Measurements from ENCODE around the gene CCDC195.

The CCDC195 gene

DNA sequence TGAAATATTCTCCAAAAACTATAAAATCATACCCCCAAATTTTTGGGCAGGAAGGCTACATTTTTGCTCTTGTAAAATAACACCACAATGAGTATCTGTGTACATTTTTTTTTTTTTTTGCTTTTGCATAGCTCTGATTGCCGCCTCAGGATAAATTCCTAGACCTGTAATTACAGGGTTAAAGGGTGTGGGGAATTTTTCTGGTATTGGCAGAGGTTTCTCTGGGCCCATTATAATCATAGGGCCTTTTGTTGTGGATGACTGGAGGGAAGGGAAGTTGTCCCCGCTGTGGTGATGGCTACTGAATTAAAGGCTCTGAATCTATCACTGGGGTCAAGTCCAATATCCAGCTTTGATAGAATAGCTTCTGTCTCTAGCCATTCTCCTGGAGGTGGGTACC, 26.6 kb downstream of the CCDC195 start:
- DNase-seq (no peak), ATAC-seq (ENCODE audit: insufficient read depth, low read depth) (no peak)
- Histone ChIP-seq H3K9ac (ENCODE audit: low read depth, low read length) (no peak overlapping the region), H3K27me3 (ENCODE audit: insufficient read depth, low read length, poor library complexity) (no peaks in the 10 kb centered on the region), H3K9me3 (ENCODE audit: insufficient read depth, low read length, severe bottlenecking) (no peaks in the 10 kb centered on the region), H3K36me3 (ENCODE audit: insufficient read depth, low read length) (no peaks in the 10 kb centered on the region), H4K20me1 (ENCODE audit: insufficient read depth, low read length) (no peaks in the 10 kb centered on the region), H3K4me3 (ENCODE audit: low read depth in 1 of 2, low read length in 2 of 2) (no peak overlapping the region), H3K27ac (ENCODE audit: low read length) (no peak overlapping the region), H2AFZ (ENCODE audit: low read depth, low read length) (no peak overlapping the region), H3K4me1 (ENCODE audit: insufficient read depth, low read length) (no peaks in the 10 kb centered on the region), H3K4me2 (ENCODE audit: insufficient read depth, low read length) (no peak overlapping the region), H3K79me2 (ENCODE audit: insufficient read depth, low read length) (no peaks in the 10 kb centered on the region)
- no peak for TF ChIP-seq EZH2 (IDR thresholded peaks at IDR 0.05; ENCODE audit: borderline replicate concordance, low read depth, low read length, severe bottlenecking)
- TF ChIP-seq, protein P1, sequence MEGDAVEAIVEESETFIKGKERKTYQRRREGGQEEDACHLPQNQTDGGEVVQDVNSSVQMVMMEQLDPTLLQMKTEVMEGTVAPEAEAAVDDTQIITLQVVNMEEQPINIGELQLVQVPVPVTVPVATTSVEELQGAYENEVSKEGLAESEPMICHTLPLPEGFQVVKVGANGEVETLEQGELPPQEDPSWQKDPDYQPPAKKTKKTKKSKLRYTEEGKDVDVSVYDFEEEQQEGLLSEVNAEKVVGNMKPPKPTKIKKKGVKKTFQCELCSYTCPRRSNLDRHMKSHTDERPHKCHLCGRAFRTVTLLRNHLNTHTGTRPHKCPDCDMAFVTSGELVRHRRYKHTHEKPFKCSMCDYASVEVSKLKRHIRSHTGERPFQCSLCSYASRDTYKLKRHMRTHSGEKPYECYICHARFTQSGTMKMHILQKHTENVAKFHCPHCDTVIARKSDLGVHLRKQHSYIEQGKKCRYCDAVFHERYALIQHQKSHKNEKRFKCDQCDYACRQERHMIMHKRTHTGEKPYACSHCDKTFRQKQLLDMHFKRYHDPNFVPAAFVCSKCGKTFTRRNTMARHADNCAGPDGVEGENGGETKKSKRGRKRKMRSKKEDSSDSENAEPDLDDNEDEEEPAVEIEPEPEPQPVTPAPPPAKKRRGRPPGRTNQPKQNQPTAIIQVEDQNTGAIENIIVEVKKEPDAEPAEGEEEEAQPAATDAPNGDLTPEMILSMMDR (IDR thresholded peaks at IDR 0.05; ENCODE audit: borderline replicate concordance, extremely low read depth, low read length, poor library complexity, severe bottlenecking) = no peak

DNA sequence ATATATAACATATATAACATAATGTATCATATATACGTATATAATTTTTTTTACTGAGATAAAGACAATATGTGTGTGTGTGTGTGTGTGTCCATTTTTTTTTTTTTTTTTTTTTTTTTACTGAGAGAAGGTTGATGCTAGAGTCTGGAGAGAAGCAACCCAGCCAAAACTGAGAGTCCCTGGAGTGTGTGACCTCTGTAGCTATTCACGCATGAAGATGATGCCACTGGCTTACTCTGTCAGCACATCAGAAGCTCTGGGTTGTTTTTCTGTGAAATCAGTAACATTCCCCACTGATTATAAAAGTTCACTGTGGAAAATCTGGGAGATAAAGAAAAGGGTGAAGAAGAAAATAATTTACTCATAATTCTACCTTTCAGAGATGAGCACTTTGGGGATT, 27.2 kb downstream of the CCDC195 start:
- H3K4me3 ChIP-seq (ENCODE audit: low read depth in 1 of 2, low read length in 2 of 2) = no peak overlapping the region
- no peak overlapping the region for H3K9ac ChIP-seq (ENCODE audit: low read depth, low read length)
- H3K36me3 ChIP-seq (ENCODE audit: insufficient read depth, low read length) = no peaks in the 10 kb centered on the region
- no peak overlapping the region for H3K27ac ChIP-seq (ENCODE audit: low read length)
- H3K4me1 ChIP-seq (ENCODE audit: insufficient read depth, low read length) = no peaks in the 10 kb centered on the region
- no peak overlapping the region for H3K4me2 ChIP-seq (ENCODE audit: insufficient read depth, low read length)
- no peak overlapping the region for H2AFZ ChIP-seq (ENCODE audit: low read depth, low read length)
- H3K79me2 ChIP-seq (ENCODE audit: insufficient read depth, low read length) = no peaks in the 10 kb centered on the region
- no peaks in the 10 kb centered on the region for H3K27me3 ChIP-seq (ENCODE audit: insufficient read depth, low read length, poor library complexity)
- TF ChIP-seq EZH2 (IDR thresholded peaks at IDR 0.05; ENCODE audit: borderline replicate concordance, low read depth, low read length, severe bottlenecking) = no peak
- TF ChIP-seq, protein P1 (IDR thresholded peaks at IDR 0.05; ENCODE audit: borderline replicate concordance, extremely low read depth, low read length, poor library complexity, severe bottlenecking) = no peak
- H4K20me1 ChIP-seq (ENCODE audit: insufficient read depth, low read length) = no peaks in the 10 kb centered on the region
- ATAC-seq (ENCODE audit: insufficient read depth, low read depth) = no peak
- DNase-seq = no peak
- no peaks in the 10 kb centered on the region for H3K9me3 ChIP-seq (ENCODE audit: insufficient read depth, low read length, severe bottlenecking)

DNA sequence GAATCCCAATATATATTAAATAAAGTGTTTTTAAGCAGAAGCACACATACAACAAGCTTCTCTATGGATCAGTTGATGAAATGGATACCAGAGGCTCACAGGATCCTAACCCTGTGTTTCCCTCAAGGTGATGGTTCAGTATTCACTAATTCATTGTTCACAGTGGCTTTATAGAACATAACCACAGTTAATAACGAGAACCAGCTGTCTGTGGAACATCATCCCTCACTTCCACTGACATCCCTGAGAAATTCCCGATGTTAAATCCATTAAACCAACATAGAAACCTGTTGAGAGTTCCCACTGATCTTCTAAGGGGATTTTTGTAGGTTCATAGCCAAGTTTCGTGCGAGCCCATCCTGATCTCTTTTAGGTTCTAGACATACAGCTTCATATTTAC, 29.0 kb downstream of the CCDC195 start:
- DNase-seq = no peak
- TF ChIP-seq, protein P1 (IDR thresholded peaks at IDR 0.05; ENCODE audit: borderline replicate concordance, extremely low read depth, low read length, poor library complexity, severe bottlenecking) = no peak
- no peak for TF ChIP-seq EZH2 (IDR thresholded peaks at IDR 0.05; ENCODE audit: borderline replicate concordance, low read depth, low read length, severe bottlenecking)
- H4K20me1 ChIP-seq (ENCODE audit: insufficient read depth, low read length) = no peaks in the 10 kb centered on the region

DNA sequence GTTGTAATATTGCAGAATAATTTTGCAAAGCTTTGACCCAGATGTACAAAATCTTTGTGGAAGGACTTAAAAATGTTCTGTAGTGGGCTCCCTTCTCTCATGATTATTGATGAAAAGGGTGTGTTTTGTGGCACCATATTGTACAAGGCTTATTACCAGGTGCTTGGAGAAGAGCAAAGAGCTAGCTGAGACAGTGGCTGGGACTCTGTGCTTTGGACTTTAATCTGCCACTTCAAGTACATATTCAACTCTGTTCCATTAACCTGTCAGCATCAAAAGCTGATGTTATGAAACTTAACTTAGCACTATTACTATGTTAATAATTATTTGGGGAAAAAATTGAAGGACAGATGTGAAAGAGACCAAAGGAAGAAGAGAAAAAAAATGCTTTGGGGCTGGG, 31.0 kb downstream of the CCDC195 start:
- Histone ChIP-seq H3K79me2 (ENCODE audit: insufficient read depth, low read length) (no peaks in the 10 kb centered on the region), H3K36me3 (ENCODE audit: insufficient read depth, low read length) (no peaks in the 10 kb centered on the region), H3K9ac (ENCODE audit: low read depth, low read length) (no peak overlapping the region), H3K4me2 (ENCODE audit: insufficient read depth, low read length) (no peak overlapping the region), H3K4me1 (ENCODE audit: insufficient read depth, low read length) (no peaks in the 10 kb centered on the region), H3K4me3 (ENCODE audit: low read depth in 1 of 2, low read length in 2 of 2) (no peak overlapping the region), H3K27ac (ENCODE audit: low read length) (no peak overlapping the region), H3K27me3 (ENCODE audit: insufficient read depth, low read length, poor library complexity) (no peaks in the 10 kb centered on the region), H4K20me1 (ENCODE audit: insufficient read depth, low read length) (no peaks in the 10 kb centered on the region), H2AFZ (ENCODE audit: low read depth, low read length) (no peak overlapping the region), H3K9me3 (ENCODE audit: insufficient read depth, low read length, severe bottlenecking) (no peaks in the 10 kb centered on the region)
- ATAC-seq (ENCODE audit: insufficient read depth, low read depth) (no peak), DNase-seq (no peak)
- no peak for TF ChIP-seq EZH2 (IDR thresholded peaks at IDR 0.05; ENCODE audit: borderline replicate concordance, low read depth, low read length, severe bottlenecking)
- TF ChIP-seq, protein P1 (IDR thresholded peaks at IDR 0.05; ENCODE audit: borderline replicate concordance, extremely low read depth, low read length, poor library complexity, severe bottlenecking) = no peak

More for the DNA sequence above, 29.0 kb downstream of the CCDC195 start:
- no peak for ATAC-seq (ENCODE audit: insufficient read depth, low read depth)
- Histone ChIP-seq H3K79me2 (ENCODE audit: insufficient read depth, low read length) (no peaks in the 10 kb centered on the region), H3K4me3 (ENCODE audit: low read depth in 1 of 2, low read length in 2 of 2) (no peak overlapping the region), H3K4me2 (ENCODE audit: insufficient read depth, low read length) (no peak overlapping the region), H3K27ac (ENCODE audit: low read length) (no peak overlapping the region), H3K9me3 (ENCODE audit: insufficient read depth, low read length, severe bottlenecking) (no peaks in the 10 kb centered on the region), H3K4me1 (ENCODE audit: insufficient read depth, low read length) (no peaks in the 10 kb centered on the region), H2AFZ (ENCODE audit: low read depth, low read length) (no peak overlapping the region), H3K36me3 (ENCODE audit: insufficient read depth, low read length) (no peaks in the 10 kb centered on the region), H3K9ac (ENCODE audit: low read depth, low read length) (no peak overlapping the region), H3K27me3 (ENCODE audit: insufficient read depth, low read length, poor library complexity) (no peaks in the 10 kb centered on the region)

All from DND-41 (cell line).